ENCODE data around the gene IL17RE.

DNA sequence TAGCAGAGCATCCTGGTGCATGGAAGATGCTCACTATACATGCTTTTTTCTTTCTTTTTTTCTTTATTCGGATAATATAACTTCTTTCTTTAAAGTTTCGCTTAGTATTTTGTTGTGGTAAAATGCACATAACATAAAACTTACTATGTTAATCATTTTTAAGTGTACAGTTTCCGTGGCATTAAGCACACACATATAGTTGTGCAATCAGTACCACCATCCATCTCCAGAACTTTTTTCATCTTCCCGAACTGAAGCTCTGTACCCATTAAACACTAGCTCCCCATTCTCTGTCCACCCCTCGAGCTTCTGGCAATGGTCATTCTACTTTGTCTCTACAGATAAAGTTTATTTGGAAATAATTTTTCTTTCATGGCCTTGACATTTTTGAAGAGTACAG, 13.2 kb upstream of the IL17RE start:
- TF ChIP-seq MXI1 (conservative IDR thresholded peaks at IDR 0.05; ENCODE audit: poor library complexity, severe bottlenecking) (no peak), POLR2AphosphoS5 (IDR thresholded peaks at IDR 0.05) (no peak), EZH2 (IDR thresholded peaks at IDR 0.05; ENCODE audit: borderline replicate concordance, insufficient read depth, low read length, poor library complexity, severe bottlenecking) (no peak), EP300 (conservative IDR thresholded peaks at IDR 0.05; ENCODE audit: poor library complexity, severe bottlenecking) (no peak), TAF1 (IDR thresholded peaks at IDR 0.05; ENCODE audit: low read depth) (no peak), RAD21 (conservative IDR thresholded peaks at IDR 0.05) (no peak)
- TF ChIP-seq, protein P1, sequence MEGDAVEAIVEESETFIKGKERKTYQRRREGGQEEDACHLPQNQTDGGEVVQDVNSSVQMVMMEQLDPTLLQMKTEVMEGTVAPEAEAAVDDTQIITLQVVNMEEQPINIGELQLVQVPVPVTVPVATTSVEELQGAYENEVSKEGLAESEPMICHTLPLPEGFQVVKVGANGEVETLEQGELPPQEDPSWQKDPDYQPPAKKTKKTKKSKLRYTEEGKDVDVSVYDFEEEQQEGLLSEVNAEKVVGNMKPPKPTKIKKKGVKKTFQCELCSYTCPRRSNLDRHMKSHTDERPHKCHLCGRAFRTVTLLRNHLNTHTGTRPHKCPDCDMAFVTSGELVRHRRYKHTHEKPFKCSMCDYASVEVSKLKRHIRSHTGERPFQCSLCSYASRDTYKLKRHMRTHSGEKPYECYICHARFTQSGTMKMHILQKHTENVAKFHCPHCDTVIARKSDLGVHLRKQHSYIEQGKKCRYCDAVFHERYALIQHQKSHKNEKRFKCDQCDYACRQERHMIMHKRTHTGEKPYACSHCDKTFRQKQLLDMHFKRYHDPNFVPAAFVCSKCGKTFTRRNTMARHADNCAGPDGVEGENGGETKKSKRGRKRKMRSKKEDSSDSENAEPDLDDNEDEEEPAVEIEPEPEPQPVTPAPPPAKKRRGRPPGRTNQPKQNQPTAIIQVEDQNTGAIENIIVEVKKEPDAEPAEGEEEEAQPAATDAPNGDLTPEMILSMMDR (IDR thresholded peaks at IDR 0.05; ENCODE audit: poor library complexity, severe bottlenecking): no peak
- TF ChIP-seq, protein P2, sequence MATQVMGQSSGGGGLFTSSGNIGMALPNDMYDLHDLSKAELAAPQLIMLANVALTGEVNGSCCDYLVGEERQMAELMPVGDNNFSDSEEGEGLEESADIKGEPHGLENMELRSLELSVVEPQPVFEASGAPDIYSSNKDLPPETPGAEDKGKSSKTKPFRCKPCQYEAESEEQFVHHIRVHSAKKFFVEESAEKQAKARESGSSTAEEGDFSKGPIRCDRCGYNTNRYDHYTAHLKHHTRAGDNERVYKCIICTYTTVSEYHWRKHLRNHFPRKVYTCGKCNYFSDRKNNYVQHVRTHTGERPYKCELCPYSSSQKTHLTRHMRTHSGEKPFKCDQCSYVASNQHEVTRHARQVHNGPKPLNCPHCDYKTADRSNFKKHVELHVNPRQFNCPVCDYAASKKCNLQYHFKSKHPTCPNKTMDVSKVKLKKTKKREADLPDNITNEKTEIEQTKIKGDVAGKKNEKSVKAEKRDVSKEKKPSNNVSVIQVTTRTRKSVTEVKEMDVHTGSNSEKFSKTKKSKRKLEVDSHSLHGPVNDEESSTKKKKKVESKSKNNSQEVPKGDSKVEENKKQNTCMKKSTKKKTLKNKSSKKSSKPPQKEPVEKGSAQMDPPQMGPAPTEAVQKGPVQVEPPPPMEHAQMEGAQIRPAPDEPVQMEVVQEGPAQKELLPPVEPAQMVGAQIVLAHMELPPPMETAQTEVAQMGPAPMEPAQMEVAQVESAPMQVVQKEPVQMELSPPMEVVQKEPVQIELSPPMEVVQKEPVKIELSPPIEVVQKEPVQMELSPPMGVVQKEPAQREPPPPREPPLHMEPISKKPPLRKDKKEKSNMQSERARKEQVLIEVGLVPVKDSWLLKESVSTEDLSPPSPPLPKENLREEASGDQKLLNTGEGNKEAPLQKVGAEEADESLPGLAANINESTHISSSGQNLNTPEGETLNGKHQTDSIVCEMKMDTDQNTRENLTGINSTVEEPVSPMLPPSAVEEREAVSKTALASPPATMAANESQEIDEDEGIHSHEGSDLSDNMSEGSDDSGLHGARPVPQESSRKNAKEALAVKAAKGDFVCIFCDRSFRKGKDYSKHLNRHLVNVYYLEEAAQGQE (IDR thresholded peaks at IDR 0.05; ENCODE audit: borderline replicate concordance): no peak

Measured in neural cell (in vitro differentiated cells).